HG03097 (cell line): Measurements from ENCODE around the gene ELL.

ENCODE experiments used
- ATAC-seq: cut with Tn5 transposase; IDR thresholded peaks from one replicate; pipeline ENCODE4 v1.9.1; 2021; ENCODE audit not compliant: unreplicated experiment, low FRiP score

The ELL gene

GRCh38 chr19:18475004-18475453 lies 46.8 kb downstream of the ELL start:
- no peak for ATAC-seq

- no peak for ATAC-seq
Measured at GRCh38 chr19:18474366-18474887, 47.4 kb downstream of the ELL start.

DNA sequence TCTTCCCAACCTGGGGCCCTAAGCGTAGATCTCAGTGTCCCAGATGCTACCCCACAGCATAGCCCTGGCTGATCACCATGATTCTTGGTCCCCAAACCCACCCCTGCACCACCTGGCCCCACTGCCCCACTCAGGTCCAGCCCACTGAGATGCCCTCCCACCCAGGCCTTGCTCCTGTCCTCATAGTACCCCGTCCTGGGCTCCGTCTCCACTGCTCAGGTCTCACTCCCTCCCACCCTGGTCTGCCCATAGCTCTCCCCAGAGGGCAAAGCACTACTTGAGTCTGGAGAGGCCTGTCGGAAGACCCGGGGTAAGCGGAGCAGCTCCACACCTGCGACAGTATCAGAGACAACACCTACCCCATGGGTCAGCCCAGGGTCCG lies 48.2 kb downstream of the ELL start:
- ATAC-seq, result no peak

DNA sequence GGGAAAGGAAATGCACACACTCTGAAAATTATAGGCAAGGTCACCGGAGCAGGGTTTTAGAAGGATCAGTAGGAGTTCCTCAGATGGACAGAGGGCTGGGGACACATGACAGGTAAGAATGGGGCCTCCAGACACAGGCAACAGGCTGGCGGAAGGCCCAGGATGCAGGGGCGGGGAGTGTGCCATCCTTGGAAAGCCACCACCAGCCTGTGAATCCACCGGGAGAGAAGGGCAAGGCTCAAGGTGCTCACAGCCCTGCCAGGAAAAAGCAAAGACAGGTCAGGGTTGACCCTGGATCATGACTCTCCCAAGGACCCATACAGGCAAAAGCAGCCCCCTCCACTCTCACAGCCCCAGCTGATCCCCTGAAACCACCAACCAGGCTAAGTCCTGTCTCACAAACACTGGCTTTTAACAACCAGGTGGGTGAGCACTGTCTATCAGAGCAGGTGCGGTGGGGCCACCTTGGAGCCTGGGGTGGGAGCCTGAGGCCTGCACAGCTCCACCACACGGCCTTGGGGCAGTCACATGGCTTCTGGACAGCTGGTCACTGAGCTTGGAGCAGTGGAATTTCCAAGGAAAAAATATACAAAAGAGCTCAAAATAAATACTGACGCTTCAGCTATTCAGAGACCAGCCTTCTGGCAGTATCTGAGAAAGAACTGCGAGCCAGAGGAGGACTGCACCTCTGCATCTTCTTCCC lies 48.7 kb downstream of the ELL start:
- no peak for ATAC-seq

- no peak for ATAC-seq
Measured at GRCh38 chr19:18470787-18471186, 51.1 kb downstream of the ELL start.

DNA sequence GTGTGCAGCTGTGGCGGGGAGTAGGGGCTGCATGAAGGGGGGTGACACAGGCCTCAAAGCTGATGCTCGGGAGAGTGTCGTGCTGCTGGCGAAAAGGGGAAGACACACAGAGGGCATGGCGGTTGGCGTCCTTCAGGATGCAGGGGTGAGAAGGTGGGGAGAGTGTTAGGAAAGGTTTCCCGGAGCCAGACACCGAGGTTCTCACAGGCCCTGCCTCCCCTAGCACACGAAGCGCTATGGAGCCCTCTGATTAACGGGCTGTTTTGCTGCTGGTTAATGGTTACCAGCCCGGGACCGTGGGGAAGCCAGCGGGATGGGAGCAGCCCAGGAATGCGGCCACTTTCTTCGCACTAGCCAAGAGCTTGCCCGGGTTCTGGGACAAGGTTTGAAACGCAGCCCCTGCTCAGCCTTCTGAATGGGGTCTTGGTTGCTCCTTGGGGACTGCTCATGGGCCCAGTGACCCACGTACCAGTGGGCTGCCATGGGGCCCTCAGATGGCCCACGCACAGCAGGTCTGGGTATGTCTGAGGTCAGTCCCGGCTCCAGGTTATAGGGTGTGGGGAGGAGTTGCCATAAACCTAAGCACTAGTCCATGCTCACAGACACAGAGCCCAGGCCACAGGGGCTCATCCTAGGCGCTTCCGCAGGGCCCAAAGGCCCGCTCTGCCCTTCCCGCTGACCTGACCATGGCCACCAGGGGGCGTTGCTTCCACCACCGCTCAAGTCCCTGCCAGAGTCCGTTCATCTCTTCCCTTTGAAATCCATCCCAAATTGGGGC lies 52.6 kb downstream of the ELL start:
- ATAC-seq, result no peak

DNA sequence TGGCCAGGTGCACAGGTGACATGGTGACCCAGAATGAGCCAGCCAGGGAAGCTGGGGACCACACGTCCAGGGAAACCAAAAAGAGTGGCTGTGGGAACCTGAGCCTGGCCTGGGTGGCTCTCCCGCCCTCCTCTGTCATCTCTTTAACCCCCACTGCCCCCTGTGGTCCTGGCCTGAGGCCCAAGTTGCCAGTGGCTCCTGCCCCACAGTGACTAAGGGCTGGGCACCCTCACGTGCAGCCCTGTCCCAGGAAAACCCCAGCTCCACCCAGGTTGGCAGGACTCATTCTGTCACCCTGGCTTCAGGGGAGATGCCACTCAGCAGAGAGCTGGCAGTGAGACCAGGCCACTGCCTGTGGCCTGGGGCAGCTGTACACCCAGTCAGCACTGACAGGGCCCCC lies 53.4 kb downstream of the ELL start:
- ATAC-seq, result no peak

DNA sequence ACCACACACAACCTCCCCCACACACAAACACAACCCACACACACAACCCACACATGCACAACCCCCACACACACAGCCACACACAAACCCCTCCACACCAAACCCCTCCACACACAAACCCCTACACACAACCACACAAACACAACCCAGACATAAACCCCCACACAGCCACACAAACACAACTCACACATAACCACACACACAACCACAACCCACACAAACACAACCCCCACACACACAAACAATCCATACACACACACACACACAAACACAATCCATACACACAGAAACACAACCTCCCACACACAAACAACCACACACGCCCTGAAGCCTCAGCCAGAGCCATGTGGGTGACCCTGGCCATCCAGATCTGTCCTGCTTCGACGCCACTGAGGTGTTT lies 53.9 kb downstream of the ELL start:
- ATAC-seq, result no peak

DNA sequence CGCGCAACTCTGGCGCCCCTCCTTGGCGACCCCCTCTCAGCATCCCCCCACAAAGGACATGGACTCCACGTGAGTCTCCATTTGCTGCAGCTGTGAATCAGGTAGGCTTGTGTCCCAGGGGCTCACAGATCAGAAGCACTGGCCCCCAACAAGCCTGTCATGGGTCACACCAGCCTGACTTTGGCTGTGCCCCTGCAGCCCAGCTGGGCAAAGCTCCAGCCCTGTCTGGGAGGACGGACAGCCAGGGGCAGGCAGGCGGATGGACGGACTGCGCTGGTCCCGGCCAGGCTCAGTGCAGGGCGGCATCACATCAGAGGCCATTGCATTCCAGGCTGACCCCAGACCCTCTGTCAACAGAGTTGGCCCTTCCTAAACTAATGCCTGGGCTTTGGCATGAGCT lies 55.5 kb downstream of the ELL start:
- no peak for ATAC-seq

GRCh38 chr19:18465964-18466339 lies 55.9 kb downstream of the ELL start:
- ATAC-seq, result no peak

GRCh38 chr19:18465214-18465963 lies 56.5 kb downstream of the ELL start:
- ATAC-seq, result no peak

DNA sequence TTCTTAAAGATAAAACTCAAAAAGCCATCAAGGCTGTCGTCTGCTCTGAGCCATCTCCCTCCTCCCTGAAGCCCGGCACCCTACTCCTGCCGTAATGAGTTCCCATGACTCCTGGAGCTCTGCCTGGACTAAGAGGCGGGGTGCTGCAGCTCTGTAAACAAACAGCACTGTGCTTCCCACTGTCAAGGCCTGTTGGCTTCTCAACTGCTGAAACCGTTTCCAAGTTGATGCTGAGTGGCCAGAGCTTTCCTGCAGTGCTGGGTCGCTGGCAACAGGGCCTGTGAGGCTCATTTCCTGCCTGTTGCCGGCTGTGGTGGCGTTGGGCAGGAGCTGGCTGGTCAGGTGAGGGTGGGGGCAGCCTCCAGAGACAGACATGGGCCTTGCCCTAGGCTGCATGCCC lies 57.2 kb downstream of the ELL start:
- ATAC-seq, result no peak

GRCh38 chr19:18461471-18461870 lies 60.4 kb downstream of the ELL start:
- no peak for ATAC-seq

- ATAC-seq, result no peak
Measured at GRCh38 chr19:18460900-18461299, 61.0 kb downstream of the ELL start.

DNA sequence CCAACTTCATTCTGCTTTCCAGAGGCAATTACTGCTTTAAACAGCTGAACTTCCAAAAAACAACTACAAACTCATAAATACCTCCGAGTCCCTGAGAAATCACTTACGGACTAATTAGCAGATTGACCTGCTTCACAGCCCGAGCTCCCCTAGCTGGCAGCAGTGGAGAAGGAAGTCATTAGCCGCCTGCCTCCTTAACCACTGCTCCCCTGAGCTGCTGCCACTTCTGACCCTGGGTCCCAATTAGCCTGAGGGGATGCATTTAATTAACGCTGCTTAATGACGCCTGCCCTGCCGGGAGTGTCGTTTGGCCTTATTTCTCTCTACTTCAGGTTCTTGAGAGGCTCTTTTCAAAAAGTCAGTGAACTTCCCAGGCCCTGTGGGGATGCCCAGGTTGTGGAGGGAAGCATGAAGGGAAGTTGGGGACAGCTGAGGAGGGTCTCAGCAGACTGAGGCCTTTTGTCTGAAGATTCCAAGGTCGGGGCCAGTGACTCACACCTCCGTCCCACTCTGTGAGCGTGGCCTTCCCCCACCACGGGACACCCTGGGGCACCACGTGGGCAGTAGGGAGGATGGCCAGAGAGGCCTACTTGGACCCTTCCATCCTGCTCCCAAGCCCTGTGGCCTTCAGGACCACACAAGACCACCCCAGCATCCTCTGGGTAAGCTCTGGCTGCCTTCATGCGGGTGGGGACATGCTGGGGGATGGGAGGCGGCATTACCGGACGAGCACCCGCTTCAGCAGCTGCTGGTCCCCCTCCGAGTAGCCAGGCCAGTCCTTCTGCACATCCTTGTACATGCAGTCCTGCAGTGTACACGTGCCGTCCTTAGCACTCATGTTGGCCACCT lies 64.2 kb downstream of the ELL start:
- no peak for ATAC-seq

DNA sequence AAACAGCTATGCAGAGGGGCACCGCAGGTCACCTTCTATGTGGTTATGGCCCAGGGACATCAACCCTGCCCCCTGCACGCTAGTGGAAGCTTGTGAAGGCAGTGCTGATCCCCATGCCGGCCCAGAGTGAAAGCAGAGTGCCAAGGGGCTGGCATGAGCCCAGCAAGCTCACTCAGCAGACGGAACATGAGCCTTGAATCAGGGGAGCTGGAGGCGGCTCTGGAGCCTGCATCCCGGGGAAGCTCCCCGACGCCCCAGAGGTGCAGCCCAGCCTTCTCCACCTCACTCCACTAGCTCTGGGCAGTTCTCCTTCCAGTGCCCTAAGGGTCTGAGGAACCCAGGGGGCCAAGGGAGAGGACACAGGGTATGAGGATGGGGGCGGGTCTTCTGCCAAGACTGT lies 64.9 kb downstream of the ELL start:
- ATAC-seq, result no peak

- ATAC-seq, result no peak
Measured at GRCh38 chr19:18456279-18456678, 65.6 kb downstream of the ELL start.

DNA sequence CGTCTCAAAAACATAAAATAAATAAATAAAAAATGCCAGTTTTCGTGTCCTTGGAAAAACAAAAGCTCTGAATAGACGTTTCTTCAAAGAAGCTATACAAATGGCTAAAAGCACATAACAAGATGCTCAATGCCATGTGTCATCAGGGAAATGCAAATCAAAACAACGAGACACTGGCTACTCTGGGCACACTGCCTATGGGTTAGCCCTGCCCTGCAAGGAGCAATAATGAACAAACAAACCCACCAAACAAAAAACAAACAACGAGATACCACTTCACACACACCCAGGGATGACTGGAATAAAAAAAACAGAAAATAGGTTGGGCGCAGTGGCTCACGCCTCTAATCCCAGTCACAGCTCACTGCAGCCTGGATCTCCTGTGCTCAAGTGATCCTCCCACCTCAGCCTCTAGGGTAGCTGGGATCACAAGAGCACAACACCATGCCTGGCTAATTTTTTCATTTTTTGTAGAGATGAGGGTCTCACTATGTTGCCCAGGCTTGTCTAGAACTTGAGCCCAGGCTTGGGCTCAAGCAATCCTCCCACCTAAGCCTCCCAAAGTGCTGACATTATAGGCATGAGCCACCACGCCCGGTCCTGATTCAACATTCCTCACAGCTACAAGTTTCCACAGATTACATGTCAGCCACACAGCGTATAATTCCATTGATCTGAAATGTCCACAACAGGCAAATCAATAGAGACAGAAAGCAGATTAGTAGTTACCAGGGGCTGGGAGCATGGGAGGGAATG lies 68.4 kb downstream of the ELL start:
- ATAC-seq, result no peak

DNA sequence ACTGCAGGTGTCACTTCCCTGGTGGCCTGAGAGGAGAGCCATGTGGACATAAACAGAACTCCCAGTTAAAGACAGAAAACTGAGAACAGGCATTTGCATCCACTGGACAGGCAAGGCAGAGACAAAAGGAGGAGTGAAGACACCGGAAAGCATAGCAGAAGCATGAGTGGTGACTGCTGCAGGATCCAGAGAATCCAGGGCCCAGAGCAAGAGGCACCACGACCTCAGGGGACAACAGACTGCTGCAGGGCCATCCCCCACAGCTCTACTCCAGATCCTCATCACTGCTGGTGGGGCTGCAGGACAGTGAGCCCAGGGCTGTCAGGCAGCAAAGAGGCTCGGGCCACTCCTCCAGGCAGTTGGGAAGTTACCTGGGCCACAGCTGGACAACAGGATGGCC lies 69.5 kb downstream of the ELL start:
- ATAC-seq, result no peak
